K562 (cell line): Measurements from ENCODE around the gene PRAC2. TPM values are rescaled to one million over a fixed set of nuclear protein-coding genes. Genes with fewer than 3 reads are reported as not detected.

Experiments
- ATAC-seq: fragments of 200-7000 bp; cut with Tn5 transposase; 3 replicates; pipeline ENCODE4 v1.9.1; 2020; ENCODE audit warnings: moderate library complexity
- BruUV-seq: library from RNA; stranded (reverse); fragments of 400-500 nt; replicated peaks from 2 replicates; lab custom pipeline; 2021; lab: Mats Ljungman, UMichigan
- CTCF ChIA-PET: fragments of 300-600 bp; formaldehyde crosslinking; extraction: SDS; loops from one replicate; lab custom pipeline; 2021; ENCODE audit warnings: low intra/inter-chr PET ratio; lab: Yijun Ruan, JAX
- POLR2A ChIA-PET: fragments of 300-600, 350-650 bp; sonication (Branson Sonifier 250); formaldehyde crosslinking; extraction: SDS; loops from one replicate; lab custom pipeline; 2021; ENCODE audit warnings: antibody characterized with exemption, inconsistent platforms; lab: Yijun Ruan, JAX
- DNase-seq, 4 experiments: peaks; one replicate each; pipeline versions ENCODE4 v3.0.0 to v3.0.0-alpha.2; 2011 to 2018; ENCODE audit warnings: low spot score in 3 of 4, mixed read lengths in 3 of 4; ENCODE audit errors: extremely low read depth in 1 of 4
- FAIRE-seq: peaks from 2 replicates; lab custom pipeline; 2011; peaks lifted over from hg19 to GRCh38; lab: Jason Lieb, UNC
- H2AFZ ChIP-seq: 2 replicates; pipeline ENCODE4 v1.6.0; 2011; ENCODE audit warnings: low read depth, low read length, control low read depth, inconsistent platforms
- H3K27ac ChIP-seq: fragments of 200-600 bp; 3 replicates; pipeline ENCODE4 v1.8.0; 2011; ENCODE audit warnings: low read depth, mild to moderate bottlenecking, control low read depth, inconsistent platforms, low read length, moderate library complexity, mixed read lengths; ENCODE audit errors: extremely low read depth
- H3K27me3 ChIP-seq, 2 experiments: fragments of 300-600 bp in 1 of 2; 2 replicates in 1 of 2; 3 replicates in 1 of 2; pipeline versions ENCODE4 v1.6.0 to v1.8.0; 2011; ENCODE audit warnings: inconsistent platforms in 2 of 2, low read length in 2 of 2, mild to moderate bottlenecking in 1 of 2, mixed read lengths in 1 of 2, moderate library complexity in 1 of 2; ENCODE audit not compliant: control insufficient read depth in 2 of 2, insufficient read depth in 2 of 2
- H3K36me3 ChIP-seq: fragments of 300-600 bp; 3 replicates; pipeline ENCODE4 v1.8.0; 2011; ENCODE audit warnings: mild to moderate bottlenecking, low read length, inconsistent platforms; ENCODE audit not compliant: control insufficient read depth, insufficient read depth
- H3K4me1 ChIP-seq, 2 experiments: fragments of 200-600 bp in 1 of 2; replicated peaks in 1 of 2; 2 replicates in 1 of 2; 3 replicates in 1 of 2; pipeline versions ENCODE4 v1.5.1 to v1.8.0; 2011; ENCODE audit warnings: inconsistent platforms in 2 of 2, low read length in 2 of 2, mild to moderate bottlenecking in 1 of 2, mixed read lengths in 1 of 2, moderate library complexity in 1 of 2; ENCODE audit not compliant: control insufficient read depth in 2 of 2, insufficient read depth in 2 of 2
- H3K4me2 ChIP-seq: 2 replicates; pipeline ENCODE4 v1.6.1; 2011; ENCODE audit warnings: low read length, control low read depth, inconsistent platforms, mixed read lengths; ENCODE audit not compliant: insufficient read depth
- H3K4me3 ChIP-seq: fragments of 200-600 bp; sonication (generic), shearing (Covaris generic); 2 replicates; pipeline ENCODE4 v1.5.1; 2016; ENCODE audit warnings: control low read depth, inconsistent platforms
- H3K79me2 ChIP-seq: fragments of 200-600 bp; 3 replicates; pipeline ENCODE4 v1.8.0; 2011; ENCODE audit warnings: low read length, inconsistent platforms; ENCODE audit not compliant: control insufficient read depth, insufficient read depth
- H3K9ac ChIP-seq, 2 experiments: 2 replicates each; pipeline versions ENCODE4 v1.6.0 to v1.6.1; 2011; ENCODE audit warnings: low read depth in 2 of 2, low read length in 2 of 2, control low read depth in 1 of 2, inconsistent platforms in 1 of 2, mild to moderate bottlenecking in 1 of 2, mixed read lengths in 1 of 2; ENCODE audit not compliant: insufficient read depth in 1 of 2
- H3K9me1 ChIP-seq: one replicate; pipeline ENCODE4 v1.6.0; 2011; ENCODE audit warnings: inconsistent platforms, mild to moderate bottlenecking, low read length, moderate library complexity; ENCODE audit not compliant: control insufficient read depth, insufficient read depth
- H3K9me3 ChIP-seq: replicated peaks from 2 replicates; pipeline ENCODE4 v1.5.1; 2011; ENCODE audit warnings: low read depth, low read length, inconsistent platforms; ENCODE audit not compliant: control insufficient read depth, insufficient read depth
- H4K20me1 ChIP-seq: replicated peaks from 2 replicates; pipeline ENCODE4 v1.6.1; 2011; ENCODE audit warnings: low read length, inconsistent platforms, mixed read lengths; ENCODE audit not compliant: control insufficient read depth, insufficient read depth
- ETV5 ChIP-seq: sonication (generic); formaldehyde crosslinking; IDR thresholded peaks from 2 replicates; pipeline ENCODE4 v1.4.0; 2020; ENCODE audit warnings: low read depth, mild to moderate bottlenecking, missing genetic modification reagents
- MYC ChIP-seq, 2 experiments: fragments of 250-450 bp in 1 of 2; sonication (Bioruptor Pico) in 1 of 2; IDR thresholded peaks; 2 replicates each; pipeline versions ENCODE4 v1.5.1 to v1.6.1; 2012 to 2021; ENCODE audit warnings: low read depth in 2 of 2, borderline replicate concordance in 1 of 2, improper control_type of control experiment in 1 of 2, low read length in 1 of 2, mild to moderate bottlenecking in 1 of 2, moderate library complexity in 1 of 2
- NCOA4 ChIP-seq: fragments of 450-650 bp; IDR thresholded peaks from 2 replicates; pipeline ENCODE4 v1.6.1; 2018; ENCODE audit warnings: mild to moderate bottlenecking; ENCODE audit not compliant: partially characterized antibody
- NONO ChIP-seq, 2 experiments: fragments of 200-400 bp in 1 of 2; fragments of 450-650 bp in 1 of 2; formaldehyde crosslinking in 1 of 2; IDR thresholded peaks; 2 replicates each; pipeline ENCODE4 v1.6.1; 2017; ENCODE audit warnings: low read depth in 2 of 2, mild to moderate bottlenecking in 2 of 2, moderate library complexity in 2 of 2, low read length in 1 of 2
- POLR2B ChIP-seq: fragments of 450-650 bp; IDR thresholded peaks from 2 replicates; pipeline ENCODE4 v1.6.1; 2018; ENCODE audit warnings: low read depth; ENCODE audit not compliant: partially characterized antibody
- POU5F1 ChIP-seq: fragments of 150-350 bp; IDR thresholded peaks from 2 replicates; pipeline ENCODE4 v1.6.1; 2014; ENCODE audit warnings: borderline replicate concordance, low read length, low read depth, mild to moderate bottlenecking; ENCODE audit not compliant: partially characterized antibody
- SAFB ChIP-seq: fragments of 200-400 bp; formaldehyde crosslinking; IDR thresholded peaks from 2 replicates; pipeline ENCODE4 v1.6.1; 2017; ENCODE audit warnings: low read depth, low read length, borderline replicate concordance
- ZFP36 ChIP-seq: fragments of 150-350 bp; IDR thresholded peaks from 2 replicates; pipeline ENCODE4 v1.6.1; 2018; ENCODE audit warnings: low read length, low read depth; ENCODE audit not compliant: partially characterized antibody
- ZNF12 ChIP-seq: sonication (generic); formaldehyde crosslinking; IDR thresholded peaks from 2 replicates; pipeline ENCODE4 v1.4.0; 2020; ENCODE audit warnings: mild to moderate bottlenecking, missing genetic modification reagents
- ZNF146 ChIP-seq: IDR thresholded peaks from one replicate; pipeline ENCODE4 v1.6.1; 2018; ENCODE audit warnings: missing compliant biosample characterization; ENCODE audit not compliant: unreplicated experiment
- ZNF707 ChIP-seq: fragments of 250-450 bp; sonication (Bioruptor Pico); conservative IDR thresholded peaks from 2 replicates; pipeline ENCODE4 v1.8.0; 2022; ENCODE audit warnings: inconsistent platforms, mild to moderate bottlenecking, moderate library complexity
- ZSCAN29 ChIP-seq: fragments of 450-650 bp; IDR thresholded peaks from 2 replicates; pipeline ENCODE4 v1.6.1; 2017
- WGBS: fragments of 100-300 bp; shearing (Covaris generic); methylation state at CpG from one replicate; pipeline ENCODE4 v1.1.6; 2016; ENCODE audit warnings: low coverage, mixed read lengths; ENCODE audit not compliant: insufficient coverage; ENCODE audit errors: missing lambda C conversion rate; 5-methylcytosine and 5-hydroxymethylcytosine counted together
- in situ Hi-C: fragments of 300-500 bp; cut with MboI; formaldehyde crosslinking; loops from 4 replicates; pipeline ENCODE4 v1.15.0; 2018; ENCODE audit warnings: inconsistent platforms, mixed read lengths
- intact Hi-C: fragments of 100-400 bp; cut with micrococcal nuclease; formaldehyde crosslinking; loops from 2 replicates; pipeline ENCODE4 v1.14.2; 2022
- polyA plus RNA-seq, 8 experiments: library from polyadenylated mRNA; depleted of rRNA in 4 of 8; stranded (reverse) in 5 of 8; unstranded in 3 of 8; fragments of >200 nt; fragmentation: Nextera tagmentation in 2 of 8; fragmentation: Illumina TruSeq in 1 of 8; extraction: Ambion mirVana in 2 of 8; extraction: Trizol in 1 of 8; gene quantifications; 2 replicates each; pipeline versions ENCODE4 v1.2.1 to v1.2.3, GENCODE V29; 2011 to 2014; ENCODE audit warnings: inconsistent platforms in 1 of 8, missing spikeins in 1 of 8
- total RNA-seq, 7 experiments: library from RNA; depleted of rRNA in 6 of 7; stranded (reverse); fragments of >200 nt in 6 of 7; fragmentation: Illumina TruSeq in 2 of 7; extraction: Trizol in 2 of 7; gene quantifications; 2 replicates each; pipeline versions ENCODE4 v1.2.1 to v1.2.3, GENCODE V29; 2011 to 2021; ENCODE audit warnings: low replicate concordance in 1 of 7
- TF ChIP-seq, protein P1 (sequence below): fragments of 450-650 bp; formaldehyde crosslinking; IDR thresholded peaks from 2 replicates; pipeline ENCODE4 v1.4.0; 2022; ENCODE audit warnings: missing genetic modification characterization
- TF ChIP-seq, protein P2 (sequence below), 2 experiments: IDR thresholded peaks; 2 replicates each; pipeline ENCODE4 v1.6.1; 2012; ENCODE audit warnings: improper control_type of control experiment in 2 of 2, low read depth in 2 of 2, low read length in 2 of 2, borderline replicate concordance in 1 of 2
- TF ChIP-seq, protein P3 (sequence below): fragments of 250-450 bp; sonication (Bioruptor Pico); IDR thresholded peaks from 2 replicates; pipeline ENCODE4 v1.4.0; 2020
- TF ChIP-seq, protein P4 (sequence below), 3 experiments: IDR thresholded peaks in 2 of 3; conservative IDR thresholded peaks in 1 of 3; 2 replicates each; pipeline ENCODE4 v1.5.1; 2011 to 2012; ENCODE audit warnings: low read length in 3 of 3, mild to moderate bottlenecking in 3 of 3, control low read depth in 2 of 3, improper control_type of control experiment in 1 of 3, inconsistent platforms in 1 of 3, low read depth in 1 of 3, mixed read lengths in 1 of 3, moderate library complexity in 1 of 3; ENCODE audit not compliant: insufficient read depth in 2 of 3

PRAC2 gene
- total and polyA plus RNA-seq, 9 of the 15 experiments (the other 6 are each of a cell fraction or from before 2014, with no cell fraction given) = not detected

DNA sequence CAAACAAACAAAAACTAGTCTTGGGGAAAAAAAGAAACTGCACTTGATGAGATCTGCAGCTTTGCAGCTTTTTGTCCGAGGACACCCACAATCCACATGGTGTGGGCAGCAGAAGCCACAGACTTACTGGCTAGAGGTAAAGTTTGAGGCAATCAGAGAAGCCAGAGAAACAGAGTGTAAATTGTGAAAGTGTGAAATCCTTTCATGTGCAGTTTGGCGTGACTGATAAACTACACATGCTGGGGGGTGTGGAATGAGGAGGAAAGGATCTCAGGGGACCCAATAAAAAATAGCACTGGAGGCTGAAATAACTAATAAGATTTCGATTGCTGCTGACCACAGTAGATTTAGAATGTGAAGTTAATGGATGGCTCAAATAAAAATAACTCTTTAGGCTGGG, 48.0 kb downstream of the PRAC2 start:
- Histone ChIP-seq H3K27me3 (peaks cover 5 to 18% of the 10 kb centered on the region in 2 experiments; a peak in 3 of 5 replicates), H3K27ac (no peak overlapping the region), H3K4me1 (no peaks in the 10 kb centered on the region; a peak in 1 of 5 replicates), H4K20me1 (no peaks in the 10 kb centered on the region), H2AFZ (no peak overlapping the region), H3K4me2 (no peak overlapping the region), H3K36me3 (no peaks in the 10 kb centered on the region), H3K9me1 (no peaks in the 10 kb centered on the region), H3K9me3 (no peaks in the 10 kb centered on the region; the same call in 1 of the 2 replicates), H3K79me2 (no peaks in the 10 kb centered on the region), H3K4me3 (no peak overlapping the region), H3K9ac (no peak overlapping the region)
- intact Hi-C loops = no loop called here
- in situ Hi-C loops = no loop called here
- WGBS = 0% methylated on average over 3 of the region's 3 CpGs
- BruUV-seq = no TSS peak
- ATAC-seq (no peak), FAIRE-seq (no peak), DNase-seq (no peak)
- POLR2A ChIA-PET = no interaction called here
- CTCF ChIA-PET = no interaction called here
- TF ChIP-seq ZNF707 (CRISPR knock-in tag) = no peak
- TF ChIP-seq ZNF146 (CRISPR knock-in tag) = no peak
- TF ChIP-seq, protein P1, sequence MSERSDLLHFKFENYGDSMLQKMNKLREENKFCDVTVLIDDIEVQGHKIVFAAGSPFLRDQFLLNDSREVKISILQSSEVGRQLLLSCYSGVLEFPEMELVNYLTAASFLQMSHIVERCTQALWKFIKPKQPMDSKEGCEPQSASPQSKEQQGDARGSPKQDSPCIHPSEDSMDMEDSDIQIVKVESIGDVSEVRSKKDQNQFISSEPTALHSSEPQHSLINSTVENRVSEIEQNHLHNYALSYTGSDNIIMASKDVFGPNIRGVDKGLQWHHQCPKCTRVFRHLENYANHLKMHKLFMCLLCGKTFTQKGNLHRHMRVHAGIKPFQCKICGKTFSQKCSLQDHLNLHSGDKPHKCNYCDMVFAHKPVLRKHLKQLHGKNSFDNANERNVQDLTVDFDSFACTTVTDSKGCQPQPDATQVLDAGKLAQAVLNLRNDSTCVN (CRISPR knock-in tag) = no peak
- TF ChIP-seq, protein P2, sequence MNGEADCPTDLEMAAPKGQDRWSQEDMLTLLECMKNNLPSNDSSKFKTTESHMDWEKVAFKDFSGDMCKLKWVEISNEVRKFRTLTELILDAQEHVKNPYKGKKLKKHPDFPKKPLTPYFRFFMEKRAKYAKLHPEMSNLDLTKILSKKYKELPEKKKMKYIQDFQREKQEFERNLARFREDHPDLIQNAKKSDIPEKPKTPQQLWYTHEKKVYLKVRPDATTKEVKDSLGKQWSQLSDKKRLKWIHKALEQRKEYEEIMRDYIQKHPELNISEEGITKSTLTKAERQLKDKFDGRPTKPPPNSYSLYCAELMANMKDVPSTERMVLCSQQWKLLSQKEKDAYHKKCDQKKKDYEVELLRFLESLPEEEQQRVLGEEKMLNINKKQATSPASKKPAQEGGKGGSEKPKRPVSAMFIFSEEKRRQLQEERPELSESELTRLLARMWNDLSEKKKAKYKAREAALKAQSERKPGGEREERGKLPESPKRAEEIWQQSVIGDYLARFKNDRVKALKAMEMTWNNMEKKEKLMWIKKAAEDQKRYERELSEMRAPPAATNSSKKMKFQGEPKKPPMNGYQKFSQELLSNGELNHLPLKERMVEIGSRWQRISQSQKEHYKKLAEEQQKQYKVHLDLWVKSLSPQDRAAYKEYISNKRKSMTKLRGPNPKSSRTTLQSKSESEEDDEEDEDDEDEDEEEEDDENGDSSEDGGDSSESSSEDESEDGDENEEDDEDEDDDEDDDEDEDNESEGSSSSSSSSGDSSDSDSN (IDR thresholded peaks at IDR 0.05; ENCODE audit: borderline replicate concordance in 1 of 2, low read depth in 2 of 2, low read length in 2 of 2) = no peak
- TF ChIP-seq NCOA4 = no peak
- no peak for TF ChIP-seq POLR2B
- TF ChIP-seq ZNF12 = no peak
- no peak for TF ChIP-seq NONO (IDR thresholded peaks at IDR 0.05; ENCODE audit: low read depth in 2 of 2, low read length in 1 of 2)
- no peak for TF ChIP-seq SAFB
- no peak for TF ChIP-seq ETV5 (CRISPR knock-in tag)
- TF ChIP-seq ZFP36 = no peak
- TF ChIP-seq, protein P3, sequence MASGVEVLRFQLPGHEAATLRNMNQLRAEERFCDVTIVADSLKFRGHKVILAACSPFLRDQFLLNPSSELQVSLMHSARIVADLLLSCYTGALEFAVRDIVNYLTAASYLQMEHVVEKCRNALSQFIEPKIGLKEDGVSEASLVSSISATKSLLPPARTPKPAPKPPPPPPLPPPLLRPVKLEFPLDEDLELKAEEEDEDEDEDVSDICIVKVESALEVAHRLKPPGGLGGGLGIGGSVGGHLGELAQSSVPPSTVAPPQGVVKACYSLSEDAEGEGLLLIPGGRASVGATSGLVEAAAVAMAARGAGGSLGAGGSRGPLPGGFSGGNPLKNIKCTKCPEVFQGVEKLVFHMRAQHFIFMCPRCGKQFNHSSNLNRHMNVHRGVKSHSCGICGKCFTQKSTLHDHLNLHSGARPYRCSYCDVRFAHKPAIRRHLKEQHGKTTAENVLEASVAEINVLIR (CRISPR knock-in tag) = no peak
- no peak for TF ChIP-seq ZSCAN29
- no peak for TF ChIP-seq POU5F1
- no peak for TF ChIP-seq MYC (IDR thresholded peaks at IDR 0.05; ENCODE audit: low read depth, low read length)
- no peak for TF ChIP-seq MYC (CRISPR knock-in tag; IDR thresholded peaks at IDR 0.05; ENCODE audit: borderline replicate concordance, low read depth)
- TF ChIP-seq, protein P4, sequence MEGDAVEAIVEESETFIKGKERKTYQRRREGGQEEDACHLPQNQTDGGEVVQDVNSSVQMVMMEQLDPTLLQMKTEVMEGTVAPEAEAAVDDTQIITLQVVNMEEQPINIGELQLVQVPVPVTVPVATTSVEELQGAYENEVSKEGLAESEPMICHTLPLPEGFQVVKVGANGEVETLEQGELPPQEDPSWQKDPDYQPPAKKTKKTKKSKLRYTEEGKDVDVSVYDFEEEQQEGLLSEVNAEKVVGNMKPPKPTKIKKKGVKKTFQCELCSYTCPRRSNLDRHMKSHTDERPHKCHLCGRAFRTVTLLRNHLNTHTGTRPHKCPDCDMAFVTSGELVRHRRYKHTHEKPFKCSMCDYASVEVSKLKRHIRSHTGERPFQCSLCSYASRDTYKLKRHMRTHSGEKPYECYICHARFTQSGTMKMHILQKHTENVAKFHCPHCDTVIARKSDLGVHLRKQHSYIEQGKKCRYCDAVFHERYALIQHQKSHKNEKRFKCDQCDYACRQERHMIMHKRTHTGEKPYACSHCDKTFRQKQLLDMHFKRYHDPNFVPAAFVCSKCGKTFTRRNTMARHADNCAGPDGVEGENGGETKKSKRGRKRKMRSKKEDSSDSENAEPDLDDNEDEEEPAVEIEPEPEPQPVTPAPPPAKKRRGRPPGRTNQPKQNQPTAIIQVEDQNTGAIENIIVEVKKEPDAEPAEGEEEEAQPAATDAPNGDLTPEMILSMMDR (IDR thresholded peaks at IDR 0.05 in 2 of 3, conservative IDR thresholded peaks at IDR 0.05 in 1 of 3; ENCODE audit: insufficient read depth in 2 of 3, low read depth in 1 of 3, low read length in 3 of 3) = no peak
